HCT116 (cell line): ENCODE data around the gene ZNF225.

Source experiments
- CTCF ChIP-seq, 3 experiments: fragments of 200-600 bp in 1 of 3; sonication (generic) in 1 of 3; IDR thresholded peaks in 2 of 3; conservative IDR thresholded peaks in 1 of 3; 2 replicates each; pipeline ENCODE4 v1.5.1; 2012 to 2017; ENCODE audit warnings: low read depth in 2 of 3, low read length in 2 of 3, antibody characterized with exemption in 1 of 3, borderline replicate concordance in 1 of 3, control low read depth in 1 of 3, mild to moderate bottlenecking in 1 of 3, mixed read lengths in 1 of 3, mixed run types in 1 of 3, moderate library complexity in 1 of 3; ENCODE audit not compliant: insufficient read depth in 1 of 3
- ELF1 ChIP-seq: IDR thresholded peaks from 2 replicates; pipeline ENCODE4 v1.6.1; 2012; ENCODE audit warnings: low read depth, borderline replicate concordance
- SRF ChIP-seq: IDR thresholded peaks from 2 replicates; pipeline ENCODE4 v1.6.1; 2012; ENCODE audit warnings: low read depth

GRCh38 chr19:44182145-44182544, 68.9 kb downstream of the ZNF225 start:
- TF ChIP-seq ELF1 (no peak), CTCF (IDR thresholded peaks at IDR 0.05 in 2 of 3, conservative IDR thresholded peaks at IDR 0.05 in 1 of 3; ENCODE audit: borderline replicate concordance in 1 of 3, insufficient read depth in 1 of 3, low read depth in 2 of 3, low read length in 2 of 3) (no peak), SRF (no peak)
